ENCODE measurements around the gene COX20.

COX20 gene

GRCh38 chr1:244868484-244869363 is 33.3 kb downstream of the COX20 start:
- Histone ChIP-seq H3K27ac (ENCODE audit: poor library complexity, severe bottlenecking) (no peak overlapping the region), H3K36me3 (ENCODE audit: low read depth) (peaks cover 4% of the 10 kb centered on the region; the same call in 1 of the 2 replicates), H3K27me3 (ENCODE audit: insufficient read depth, poor library complexity, severe bottlenecking) (no peaks in the 10 kb centered on the region), H3K4me1 (ENCODE audit: insufficient read depth, poor library complexity, severe bottlenecking) (peaks cover 7% of the 10 kb centered on the region), H3K4me3 (ENCODE audit: severe bottlenecking) (no peak overlapping the region), H3K9me3 (ENCODE audit: severe bottlenecking) (no peaks in the 10 kb centered on the region)
- no peak for ATAC-seq (ENCODE audit: low read depth)
- TF ChIP-seq, protein P1, sequence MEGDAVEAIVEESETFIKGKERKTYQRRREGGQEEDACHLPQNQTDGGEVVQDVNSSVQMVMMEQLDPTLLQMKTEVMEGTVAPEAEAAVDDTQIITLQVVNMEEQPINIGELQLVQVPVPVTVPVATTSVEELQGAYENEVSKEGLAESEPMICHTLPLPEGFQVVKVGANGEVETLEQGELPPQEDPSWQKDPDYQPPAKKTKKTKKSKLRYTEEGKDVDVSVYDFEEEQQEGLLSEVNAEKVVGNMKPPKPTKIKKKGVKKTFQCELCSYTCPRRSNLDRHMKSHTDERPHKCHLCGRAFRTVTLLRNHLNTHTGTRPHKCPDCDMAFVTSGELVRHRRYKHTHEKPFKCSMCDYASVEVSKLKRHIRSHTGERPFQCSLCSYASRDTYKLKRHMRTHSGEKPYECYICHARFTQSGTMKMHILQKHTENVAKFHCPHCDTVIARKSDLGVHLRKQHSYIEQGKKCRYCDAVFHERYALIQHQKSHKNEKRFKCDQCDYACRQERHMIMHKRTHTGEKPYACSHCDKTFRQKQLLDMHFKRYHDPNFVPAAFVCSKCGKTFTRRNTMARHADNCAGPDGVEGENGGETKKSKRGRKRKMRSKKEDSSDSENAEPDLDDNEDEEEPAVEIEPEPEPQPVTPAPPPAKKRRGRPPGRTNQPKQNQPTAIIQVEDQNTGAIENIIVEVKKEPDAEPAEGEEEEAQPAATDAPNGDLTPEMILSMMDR (IDR thresholded peaks at IDR 0.05; ENCODE audit: poor library complexity, severe bottlenecking): no peak
- no peak for DNase-seq (ENCODE audit: low spot score)

DNA sequence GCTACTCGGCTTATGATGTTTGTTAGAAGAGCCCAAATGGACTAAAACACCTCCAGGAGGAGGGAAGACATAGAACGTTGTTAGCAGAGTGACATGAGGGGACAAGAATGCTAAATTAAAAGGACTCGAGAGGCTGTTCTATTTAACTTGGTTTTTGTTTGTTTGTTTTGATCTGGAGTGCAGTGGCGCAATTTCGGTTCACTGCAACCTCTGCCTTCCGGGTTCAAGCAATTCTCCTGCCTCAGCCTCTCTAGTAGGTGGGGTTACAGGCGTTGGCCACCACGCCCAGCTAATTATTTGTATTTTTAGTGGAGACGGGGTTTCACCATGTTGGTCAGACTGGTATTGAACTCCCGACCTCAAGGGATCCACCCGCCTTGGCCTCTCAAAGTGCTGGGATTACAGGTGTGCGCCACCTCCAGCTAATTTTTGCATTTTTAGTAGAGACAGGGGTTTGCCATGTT is 33.9 kb downstream of the COX20 start:
- no peaks in the 10 kb centered on the region for H3K27me3 ChIP-seq (ENCODE audit: insufficient read depth, poor library complexity, severe bottlenecking)
- H3K9me3 ChIP-seq (ENCODE audit: severe bottlenecking): no peaks in the 10 kb centered on the region
- no peak for ATAC-seq (ENCODE audit: low read depth)
- H3K27ac ChIP-seq (ENCODE audit: poor library complexity, severe bottlenecking): no peak overlapping the region
- no peak for DNase-seq (ENCODE audit: low spot score)
- no peaks in the 10 kb centered on the region for H3K36me3 ChIP-seq (ENCODE audit: low read depth)
- peaks cover 7% of the 10 kb centered on the region for H3K4me1 ChIP-seq (ENCODE audit: insufficient read depth, poor library complexity, severe bottlenecking)
- H3K4me3 ChIP-seq (ENCODE audit: severe bottlenecking): no peak overlapping the region
- TF ChIP-seq, protein P1 (IDR thresholded peaks at IDR 0.05; ENCODE audit: poor library complexity, severe bottlenecking): no peak

GRCh38 chr1:244869950-244870349 is 34.5 kb downstream of the COX20 start:
- no peak for ATAC-seq (ENCODE audit: low read depth)
- Histone ChIP-seq H3K27ac (ENCODE audit: poor library complexity, severe bottlenecking) (no peak overlapping the region), H3K36me3 (ENCODE audit: low read depth) (no peaks in the 10 kb centered on the region), H3K9me3 (ENCODE audit: severe bottlenecking) (no peaks in the 10 kb centered on the region), H3K4me3 (ENCODE audit: severe bottlenecking) (no peak overlapping the region), H3K27me3 (ENCODE audit: insufficient read depth, poor library complexity, severe bottlenecking) (no peaks in the 10 kb centered on the region), H3K4me1 (ENCODE audit: insufficient read depth, poor library complexity, severe bottlenecking) (peaks cover 6% of the 10 kb centered on the region)
- TF ChIP-seq, protein P1 (IDR thresholded peaks at IDR 0.05; ENCODE audit: poor library complexity, severe bottlenecking): no peak
- no peak for DNase-seq (ENCODE audit: low spot score)

- Histone ChIP-seq H3K27ac (ENCODE audit: poor library complexity, severe bottlenecking) (no peak overlapping the region), H3K4me1 (ENCODE audit: insufficient read depth, poor library complexity, severe bottlenecking) (no peaks in the 10 kb centered on the region), H3K27me3 (ENCODE audit: insufficient read depth, poor library complexity, severe bottlenecking) (no peaks in the 10 kb centered on the region), H3K36me3 (ENCODE audit: low read depth) (no peaks in the 10 kb centered on the region), H3K4me3 (ENCODE audit: severe bottlenecking) (no peak overlapping the region), H3K9me3 (ENCODE audit: severe bottlenecking) (no peaks in the 10 kb centered on the region)
- DNase-seq (ENCODE audit: low spot score) (no peak), ATAC-seq (ENCODE audit: low read depth) (no peak)
- TF ChIP-seq, protein P1 (IDR thresholded peaks at IDR 0.05; ENCODE audit: poor library complexity, severe bottlenecking): no peak
Observed at GRCh38 chr1:244874974-244875579, 39.6 kb downstream of the COX20 start.
